Naive thymus-derived CD8-positive, alpha-beta T cell (primary cell): ENCODE data around the gene RPH3AL. TPM values are rescaled to one million over a fixed set of nuclear protein-coding genes. Genes with fewer than 3 reads are reported as not detected.

ENCODE experiments used
- ATAC-seq, 2 donors: fragments of 150-1000 bp; cut with Tn5 transposase in 1 of 2; sonication (Bioruptor Pico), chemical (Tn5 transposase) in 1 of 2; 1 replicate in 1 of 2; 2 replicates in 1 of 2; pipeline ENCODE4 v1.10.0; 2021; ENCODE audit warnings: mild to moderate bottlenecking in 2 of 2, moderate library complexity in 2 of 2
- POLR2A ChIA-PET: fragments of 350-600 bp; sonication (Branson Sonifier 250); formaldehyde crosslinking; loops from one replicate; lab custom pipeline; 2021; ENCODE audit warnings: antibody characterized with exemption; lab: Charles Lee
- DNase-seq, 10 donors: peaks; one replicate each; pipeline versions ENCODE4 v3.0.0 to v3.0.0-alpha.2; 2020 to 2022
- H3K27ac Mint-ChIP-seq, 10 donors: one replicate each; pipeline ENCODE4 v1.8.0; 2020 to 2022; ENCODE audit warnings: mild to moderate bottlenecking in 10 of 10, mixed read lengths in 10 of 10, moderate library complexity in 4 of 10, inconsistent platforms in 1 of 10
- H3K27me3 Mint-ChIP-seq, 5 donors: one replicate each; pipeline ENCODE4 v1.8.0; 2021 to 2022; ENCODE audit warnings: mixed read lengths in 5 of 5
- H3K36me3 Mint-ChIP-seq, 3 donors: one replicate each; pipeline ENCODE4 v1.8.0; 2020 to 2022; ENCODE audit warnings: mixed read lengths in 3 of 3, mild to moderate bottlenecking in 2 of 3, inconsistent platforms in 1 of 3
- H3K4me1 Mint-ChIP-seq, 4 donors: one replicate each; pipeline ENCODE4 v1.8.0; 2021 to 2022; ENCODE audit warnings: mixed read lengths in 4 of 4
- H3K4me3 Mint-ChIP-seq, 10 donors: one replicate each; pipeline ENCODE4 v1.8.0; 2020 to 2022; ENCODE audit warnings: mild to moderate bottlenecking in 10 of 10, mixed read lengths in 10 of 10, moderate library complexity in 6 of 10, inconsistent platforms in 1 of 10
- H3K9me3 Mint-ChIP-seq, 9 donors: one replicate each; pipeline ENCODE4 v1.8.0; 2020 to 2022; ENCODE audit warnings: mixed read lengths in 9 of 9, mild to moderate bottlenecking in 3 of 9, inconsistent platforms in 1 of 9, moderate library complexity in 1 of 9
- polyA plus RNA-seq, 3 donors: library from polyadenylated mRNA; unstranded; fragments of 300-500 nt; fragmentation: Illumina TruSeq; gene quantifications; one replicate each; pipeline ENCODE4 v1.2.3, GENCODE V29; 2021
- total RNA-seq, 8 experiments: library from RNA in 2 of 8; stranded (reverse) in 2 of 8; gene quantifications; one replicate each; pipeline ENCODE4 v1.2.3 and lab custom pipeline; 2021 to 2026

The RPH3AL gene
- total and polyA plus RNA-seq, 5 experiments from 2014 or later: 1.9 to 30.0 (median 5.7) TPM

GRCh38 chr17:306536-307294, 45.9 kb downstream of the RPH3AL start:
- Mint-ChIP-seq H3K27me3 (peaks cover 0 to 17% (median 0%) of the 10 kb centered on the region in 5 donors), H3K36me3 (no peaks in the 10 kb centered on the region), H3K4me1 (peaks cover 0 to 5% (median under 1%) of the 10 kb centered on the region in 4 donors), H3K27ac (peak overlapping the region in 2 of 10 donors; percentile 32 to 43), H3K9me3 (no peaks in the 10 kb centered on the region), H3K4me3 (no peak overlapping the region)
- POLR2A ChIA-PET: no interaction called here
- no peak for DNase-seq
- no peak for ATAC-seq

GRCh38 chr17:306116-306515, 46.5 kb downstream of the RPH3AL start:
- H3K27ac Mint-ChIP-seq: peak overlapping the region in 1 of 10 donors; percentile 43
- H3K4me3 Mint-ChIP-seq: no peak overlapping the region
- no peak for DNase-seq
- POLR2A ChIA-PET: interaction anchor here (0.6 kb wide), 1 partner anchor 13 kb away, joined by 4 read pairs; no protein-coding TSS in a partner anchor
- peaks cover 0 to 7% (median 0%) of the 10 kb centered on the region in 4 donors for H3K4me1 Mint-ChIP-seq
- H3K27me3 Mint-ChIP-seq: peaks cover 0 to 21% (median 0%) of the 10 kb centered on the region in 5 donors
- no peaks in the 10 kb centered on the region for H3K9me3 Mint-ChIP-seq
- ATAC-seq: no peak
- no peaks in the 10 kb centered on the region for H3K36me3 Mint-ChIP-seq

DNA sequence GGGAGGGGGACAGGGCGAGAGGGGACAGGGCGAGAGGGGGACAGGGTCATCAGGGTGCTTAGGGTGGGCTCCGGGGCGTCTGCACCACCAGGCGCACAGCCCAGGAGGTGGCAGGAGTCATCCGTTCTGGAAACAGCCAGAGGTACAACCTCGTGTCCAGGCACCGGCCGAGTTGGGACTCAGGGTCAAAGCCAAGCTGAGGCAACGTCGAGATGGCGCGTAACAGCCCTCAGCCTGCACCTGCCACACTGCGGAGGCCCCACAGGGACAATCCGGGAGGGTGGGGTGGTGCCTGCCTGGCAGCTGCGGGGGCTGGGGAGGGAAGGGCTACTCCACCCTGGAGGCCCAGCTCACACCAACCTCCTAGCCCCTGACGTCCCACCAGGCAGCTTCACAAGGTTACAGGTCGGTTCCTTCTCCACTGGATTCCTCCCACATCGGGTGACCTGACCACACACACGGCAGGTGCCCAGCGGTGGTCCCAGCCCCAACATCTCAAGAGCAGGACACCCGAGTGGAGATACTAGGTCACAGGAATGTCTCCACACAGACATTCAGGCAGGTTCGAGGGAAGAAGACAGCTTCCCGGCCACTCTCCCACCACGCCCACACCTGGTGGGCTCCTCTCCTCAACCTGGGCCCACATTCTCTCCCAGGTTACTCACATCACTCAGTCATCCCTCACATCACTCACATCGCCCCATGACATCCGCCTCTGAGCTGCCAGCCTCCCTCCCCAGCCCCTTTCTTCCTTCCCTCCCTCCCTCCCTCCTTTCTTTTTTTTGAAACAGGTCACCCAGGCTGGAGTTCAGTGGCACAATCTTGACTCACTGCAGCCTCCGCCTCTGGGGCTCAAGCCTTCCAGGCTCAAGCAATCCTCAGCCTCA, 47.3 kb downstream of the RPH3AL start:
- POLR2A ChIA-PET: interaction anchor here (0.6 kb wide), 1 partner anchor 12 kb away, joined by 4 read pairs; no protein-coding TSS in a partner anchor
- Mint-ChIP-seq H3K36me3 (no peaks in the 10 kb centered on the region), H3K9me3 (no peaks in the 10 kb centered on the region), H3K27ac (peak overlapping the region in 1 of 10 donors; percentile 43), H3K4me3 (no peak overlapping the region), H3K4me1 (peaks cover 0 to 7% (median 0%) of the 10 kb centered on the region in 4 donors), H3K27me3 (peaks cover 0 to 25% (median 0%) of the 10 kb centered on the region in 5 donors)
- DNase-seq: no peak
- no peak for ATAC-seq

DNA sequence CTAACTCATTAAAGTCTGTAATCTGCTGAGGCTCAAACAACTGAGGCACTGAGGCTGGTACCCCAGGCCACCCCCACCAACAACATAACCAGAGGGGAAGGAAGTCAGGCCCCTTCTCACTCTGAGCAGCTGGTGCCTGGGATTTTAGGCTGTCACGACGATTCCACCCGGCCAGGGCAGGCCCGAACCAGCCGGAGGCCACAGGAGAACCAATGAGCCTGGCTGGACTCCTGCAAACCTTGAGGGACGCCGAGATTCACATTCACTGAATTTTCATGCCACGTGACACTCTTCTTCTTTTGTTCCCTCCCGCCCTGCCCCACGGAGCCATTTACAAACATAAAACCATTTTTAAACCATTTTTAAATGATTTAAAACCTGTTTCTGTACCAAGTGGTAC, 48.1 kb downstream of the RPH3AL start:
- Mint-ChIP-seq H3K27me3 (peaks cover 0 to 25% (median 0%) of the 10 kb centered on the region in 5 donors), H3K27ac (peak overlapping the region in 2 of 10 donors; percentile 3 to 29), H3K36me3 (no peaks in the 10 kb centered on the region), H3K9me3 (no peaks in the 10 kb centered on the region), H3K4me3 (peak overlapping the region in 2 of 10 donors; percentile 26 to 27), H3K4me1 (peaks cover 0 to 7% (median 0%) of the 10 kb centered on the region in 4 donors)
- no peak for DNase-seq
- POLR2A ChIA-PET: no interaction called here
- peak in 1 of 2 donors; percentile 17 for ATAC-seq

- H3K4me1 Mint-ChIP-seq: peaks cover 0 to 7% (median 0%) of the 10 kb centered on the region in 4 donors
- ATAC-seq: no peak
- no peaks in the 10 kb centered on the region for H3K36me3 Mint-ChIP-seq
- POLR2A ChIA-PET: no interaction called here
- DNase-seq: no peak
- no peak overlapping the region for H3K4me3 Mint-ChIP-seq
- no peaks in the 10 kb centered on the region for H3K9me3 Mint-ChIP-seq
- H3K27me3 Mint-ChIP-seq: peaks cover 0 to 25% (median 0%) of the 10 kb centered on the region in 5 donors
- no peak overlapping the region for H3K27ac Mint-ChIP-seq
Measured at GRCh38 chr17:303168-303567, 49.4 kb downstream of the RPH3AL start.

DNA sequence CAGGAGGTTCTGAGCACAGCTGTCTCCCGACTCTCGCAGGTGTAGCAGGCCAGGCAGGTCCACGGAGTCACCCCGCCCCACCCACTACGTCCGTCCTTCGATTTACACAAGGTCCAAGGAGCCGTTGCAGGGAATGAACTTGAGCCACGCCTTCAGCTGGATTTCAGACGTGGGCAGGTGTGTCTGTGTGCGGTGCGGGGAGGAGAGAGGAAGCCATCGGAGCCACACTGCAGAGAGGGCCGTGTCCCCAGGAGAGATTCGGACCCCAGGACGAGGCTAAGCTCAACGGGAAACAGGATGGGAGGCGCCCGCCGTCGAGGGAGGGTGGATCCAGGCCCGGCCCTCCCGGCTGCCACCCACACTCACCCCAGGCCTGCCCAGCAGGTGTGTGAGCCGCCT, 50.3 kb downstream of the RPH3AL start:
- POLR2A ChIA-PET: no interaction called here
- H3K27me3 Mint-ChIP-seq: peaks cover 0 to 25% (median 0%) of the 10 kb centered on the region in 5 donors
- no peaks in the 10 kb centered on the region for H3K9me3 Mint-ChIP-seq
- H3K4me1 Mint-ChIP-seq: peaks cover 0 to 7% (median under 1%) of the 10 kb centered on the region in 4 donors
- no peak for ATAC-seq
- H3K4me3 Mint-ChIP-seq: no peak overlapping the region
- DNase-seq: no peak
- no peak overlapping the region for H3K27ac Mint-ChIP-seq
- H3K36me3 Mint-ChIP-seq: no peaks in the 10 kb centered on the region

GRCh38 chr17:301681-302299, 50.8 kb downstream of the RPH3AL start:
- Mint-ChIP-seq H3K4me1 (peaks cover 0 to 7% (median under 1%) of the 10 kb centered on the region in 4 donors), H3K27me3 (peaks cover 0 to 27% (median 0%) of the 10 kb centered on the region in 5 donors), H3K36me3 (peaks cover 0 to under 1% (median 0%) of the 10 kb centered on the region in 3 donors), H3K27ac (no peak overlapping the region), H3K4me3 (no peak overlapping the region), H3K9me3 (no peaks in the 10 kb centered on the region)
- ATAC-seq: no peak
- POLR2A ChIA-PET: no interaction called here
- no peak for DNase-seq

DNA sequence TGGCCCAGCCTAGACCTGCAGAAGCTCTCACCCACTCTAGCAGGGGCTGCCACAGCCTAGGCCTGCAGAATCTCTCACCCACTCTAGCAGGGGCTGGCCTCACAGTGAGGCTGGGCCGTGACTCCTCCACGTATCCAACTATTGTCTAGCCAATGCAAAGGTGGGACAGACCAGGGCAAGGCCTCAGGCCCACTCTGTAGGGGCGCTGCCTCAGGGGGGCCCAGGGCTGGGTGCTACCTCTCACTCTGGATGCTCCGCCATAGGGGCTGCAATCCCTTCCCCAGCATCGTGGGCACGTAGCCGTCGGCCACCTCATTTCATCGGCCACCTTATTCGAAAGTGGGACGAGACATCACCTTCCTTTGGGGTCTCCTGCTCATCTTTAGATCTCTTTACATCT, 51.7 kb downstream of the RPH3AL start:
- no peaks in the 10 kb centered on the region for H3K9me3 Mint-ChIP-seq
- POLR2A ChIA-PET: no interaction called here
- no peak overlapping the region for H3K4me3 Mint-ChIP-seq
- peaks cover 0 to 27% (median 0%) of the 10 kb centered on the region in 5 donors for H3K27me3 Mint-ChIP-seq
- DNase-seq (no peak), ATAC-seq (no peak)
- peak overlapping the region in 2 of 10 donors; percentile 53 to 69 for H3K27ac Mint-ChIP-seq
- peaks cover 0 to 1% (median 0%) of the 10 kb centered on the region in 3 donors for H3K36me3 Mint-ChIP-seq
- peaks cover 0 to 7% (median under 1%) of the 10 kb centered on the region in 4 donors for H3K4me1 Mint-ChIP-seq

DNA sequence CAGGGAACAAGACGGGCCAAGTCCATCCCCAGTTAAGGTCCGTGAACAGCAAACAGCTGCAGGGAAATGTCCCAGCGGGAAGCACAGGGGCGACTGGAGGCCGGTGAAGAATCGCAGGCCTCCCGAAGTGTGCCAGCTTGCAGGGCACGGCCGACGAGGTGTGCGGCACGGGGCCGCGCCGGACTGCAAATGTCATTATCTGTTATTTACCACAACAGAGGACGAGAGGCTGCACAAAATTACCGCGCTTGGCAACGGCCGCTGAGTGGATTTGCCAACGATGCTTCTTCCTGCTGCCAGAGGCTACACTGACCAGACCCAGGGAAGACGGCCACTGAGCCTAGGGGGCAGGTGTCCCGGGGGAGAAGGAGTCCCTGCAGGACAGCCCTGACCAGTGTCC, 53.1 kb downstream of the RPH3AL start:
- DNase-seq (no peak), ATAC-seq (no peak)
- peaks cover 0 to 7% (median under 1%) of the 10 kb centered on the region in 4 donors for H3K4me1 Mint-ChIP-seq
- no peak overlapping the region for H3K4me3 Mint-ChIP-seq
- no peaks in the 10 kb centered on the region for H3K9me3 Mint-ChIP-seq
- no peak overlapping the region for H3K27ac Mint-ChIP-seq
- POLR2A ChIA-PET: no interaction called here
- peaks cover 0 to 1% (median 0%) of the 10 kb centered on the region in 3 donors for H3K36me3 Mint-ChIP-seq
- peaks cover 0 to 27% (median 0%) of the 10 kb centered on the region in 5 donors for H3K27me3 Mint-ChIP-seq

DNA sequence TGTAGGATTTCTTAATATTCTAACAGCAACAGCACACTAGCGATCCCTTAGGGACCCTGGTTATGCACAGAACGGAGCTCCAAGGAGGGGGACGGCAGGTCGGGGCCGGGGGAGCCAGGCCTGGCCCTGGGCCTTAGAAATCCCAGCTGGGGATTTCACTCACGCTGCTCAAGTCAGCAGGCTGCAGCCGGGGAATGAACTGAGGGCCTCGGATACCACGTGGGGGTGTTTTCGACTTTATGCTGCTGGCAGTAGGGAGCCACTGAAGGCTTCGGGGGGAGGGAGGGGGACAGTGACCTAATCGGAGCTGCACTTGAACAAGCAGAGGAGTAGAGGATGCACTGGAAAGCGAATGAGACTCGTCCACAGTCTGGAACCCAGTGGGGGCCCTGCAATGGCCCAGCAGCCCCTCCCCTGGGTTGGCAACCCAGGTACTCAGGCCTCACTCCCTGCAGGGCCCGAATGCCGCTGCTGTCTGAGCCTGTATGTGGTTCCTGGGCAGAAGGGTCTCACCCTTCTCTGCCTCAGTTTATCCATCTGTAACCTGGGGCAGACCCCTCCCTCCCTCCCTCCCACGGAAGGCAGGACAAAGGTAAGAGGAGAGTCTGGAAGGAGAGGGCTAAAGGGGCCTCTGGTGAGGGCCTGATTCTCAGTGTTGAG, 53.7 kb downstream of the RPH3AL start:
- H3K27ac Mint-ChIP-seq: peak overlapping the region in 1 of 10 donors; percentile 72
- no peaks in the 10 kb centered on the region for H3K9me3 Mint-ChIP-seq
- ATAC-seq (no peak), DNase-seq (no peak)
- H3K4me3 Mint-ChIP-seq: no peak overlapping the region
- POLR2A ChIA-PET: no interaction called here
- H3K4me1 Mint-ChIP-seq: peaks cover 0 to 4% (median under 1%) of the 10 kb centered on the region in 4 donors
- H3K27me3 Mint-ChIP-seq: peaks cover 0 to 22% (median 0%) of the 10 kb centered on the region in 5 donors
- peaks cover 0 to 4% (median 0%) of the 10 kb centered on the region in 3 donors for H3K36me3 Mint-ChIP-seq

GRCh38 chr17:297758-298157, 54.8 kb downstream of the RPH3AL start:
- Mint-ChIP-seq H3K36me3 (peaks cover 0 to 8% (median 0%) of the 10 kb centered on the region in 3 donors), H3K27me3 (peaks cover 0 to 24% (median 5%) of the 10 kb centered on the region in 5 donors), H3K4me3 (no peak overlapping the region), H3K9me3 (no peaks in the 10 kb centered on the region), H3K4me1 (peaks cover 5 to 10% (median 8%) of the 10 kb centered on the region in 4 donors), H3K27ac (no peak overlapping the region)
- POLR2A ChIA-PET: interaction anchor here (0.6 kb wide), 1 partner anchor 682 kb away, joined by 7 read pairs; no protein-coding TSS in a partner anchor
- DNase-seq: no peak
- ATAC-seq: no peak
